Sigmoid colon (tissue), 7 donors: ENCODE results near the gene RHCG. TPM values are rescaled to one million over a fixed set of nuclear protein-coding genes. Genes with fewer than 3 reads are reported as not detected.

ENCODE experiments used
- DNase-seq: peaks from one replicate; pipeline ENCODE4 v3.0.0-alpha.2; 2019
- H3K27ac ChIP-seq, 4 donors: fragments of 200-600 bp; sonication (generic); one replicate each; pipeline ENCODE4 v1.5.1; 2016 to 2019; ENCODE audit warnings: mild to moderate bottlenecking in 1 of 4
- H3K27me3 ChIP-seq, 3 donors: fragments of 200-600 bp; sonication (generic); one replicate each; pipeline ENCODE4 v1.5.1; 2019; ENCODE audit warnings: mild to moderate bottlenecking in 1 of 3
- H3K36me3 ChIP-seq, 4 donors: fragments of 200-600 bp; sonication (generic); one replicate each; pipeline ENCODE4 v1.5.1; 2016 to 2019
- H3K4me1 ChIP-seq, 4 donors: fragments of 200-600 bp; sonication (generic); one replicate each; pipeline ENCODE4 v1.5.1; 2017 to 2019
- H3K4me3 ChIP-seq, 4 donors: fragments of 200-600 bp; sonication (generic); one replicate each; pipeline ENCODE4 v1.5.1; 2017 to 2019; ENCODE audit warnings: mild to moderate bottlenecking in 2 of 4, moderate library complexity in 1 of 4
- H3K9me3 ChIP-seq, 4 donors: fragments of 200-600 bp in 3 of 4; sonication (generic) in 3 of 4; one replicate each; pipeline versions ENCODE4 v1.5.1 to v1.6.1; 2013 to 2019
- EP300 ChIP-seq, 4 donors: sonication (generic); formaldehyde crosslinking; IDR thresholded peaks; one replicate each; pipeline ENCODE4 v1.6.1; 2017; ENCODE audit warnings: antibody characterized with exemption in 4 of 4
- POLR2A ChIP-seq, 2 donors: fragments of 450-650 bp; IDR thresholded peaks; one replicate each; pipeline ENCODE4 v1.6.1; 2016; ENCODE audit warnings: antibody characterized with exemption in 2 of 2, mild to moderate bottlenecking in 2 of 2, moderate library complexity in 2 of 2
- POLR2AphosphoS5 ChIP-seq, 4 donors: sonication (generic); formaldehyde crosslinking; IDR thresholded peaks; one replicate each; pipeline ENCODE4 v1.6.1; 2017; ENCODE audit warnings: antibody characterized with exemption in 4 of 4
- WGBS, 2 donors: extraction: QIAGEN DNeasy Blood & Tissue Kit; methylation state at CpG; one replicate each; pipeline ENCODE4 v1.1.7; 2013; 5-methylcytosine and 5-hydroxymethylcytosine counted together
- intact Hi-C: fragments of 100-400 bp; cut with DNase I; formaldehyde crosslinking; loops from one replicate; pipeline ENCODE4 v1.15.1; 2023
- polyA plus RNA-seq, 3 donors: library from polyadenylated mRNA; stranded (reverse); fragments of 200-250 nt; gene quantifications; one replicate each; pipeline ENCODE4 v1.2.3, GENCODE V29; 2013
- total RNA-seq, 4 donors: library from RNA; depleted of rRNA; stranded (reverse); fragments of >200 nt; gene quantifications; one replicate each; pipeline ENCODE4 v1.1.0, GENCODE V29; 2016
- TF ChIP-seq, protein P1 (sequence below), 4 experiments: fragments of 450-650 bp in 3 of 4; fragments of 200-600 bp in 1 of 4; IDR thresholded peaks; one replicate each; pipeline ENCODE4 v1.5.1; 2016 to 2019; ENCODE audit warnings: antibody characterized with exemption in 4 of 4, mild to moderate bottlenecking in 3 of 4, moderate library complexity in 2 of 4
- donor health status: healthy with polysubstance abuse.
- donor health status: Bipolar disorder and iron deficiency.
- donor health status: healthy.

The RHCG gene
- total and polyA plus RNA-seq, 7 donors, result 0.47 to 3.0 TPM; not detected in 5

DNA sequence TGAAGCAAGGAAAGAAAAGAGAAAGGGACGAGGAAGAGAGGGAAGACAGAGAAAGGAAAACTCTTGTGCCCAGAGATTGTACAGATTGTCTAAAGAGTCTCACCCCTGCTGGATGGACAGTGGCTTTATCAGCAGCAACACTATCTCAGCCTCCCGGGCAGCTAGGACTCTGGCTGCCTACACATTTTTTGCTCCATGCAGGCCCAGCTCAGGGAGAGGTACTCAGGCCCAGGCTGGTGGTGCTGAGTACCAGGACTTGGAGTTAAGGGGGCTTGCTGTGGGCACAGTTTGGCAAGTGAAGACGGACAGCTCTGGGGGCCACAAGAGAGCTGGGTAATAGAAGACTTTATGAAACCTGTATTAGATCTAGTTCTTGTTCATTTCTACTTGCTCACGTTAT, 19.1 kb upstream of the RHCG start:
- Histone ChIP-seq H3K4me3 (no peak overlapping the region), H3K36me3 (no peaks in the 10 kb centered on the region), H3K27me3 (peaks cover 0 to 4% (median 0%) of the 10 kb centered on the region in 3 donors), H3K27ac (no peak overlapping the region), H3K4me1 (no peaks in the 10 kb centered on the region), H3K9me3 (no peaks in the 10 kb centered on the region)
- intact Hi-C loops, result no loop called here
- DNase-seq, result no peak
- 77 to 85% methylated on average over 4 of the region's 4 CpGs for WGBS, 2 donors
- TF ChIP-seq POLR2AphosphoS5 (IDR thresholded peaks at IDR 0.05) (no peak), EP300 (IDR thresholded peaks at IDR 0.05) (no peak), POLR2A (IDR thresholded peaks at IDR 0.05) (no peak)
- TF ChIP-seq, protein P1, sequence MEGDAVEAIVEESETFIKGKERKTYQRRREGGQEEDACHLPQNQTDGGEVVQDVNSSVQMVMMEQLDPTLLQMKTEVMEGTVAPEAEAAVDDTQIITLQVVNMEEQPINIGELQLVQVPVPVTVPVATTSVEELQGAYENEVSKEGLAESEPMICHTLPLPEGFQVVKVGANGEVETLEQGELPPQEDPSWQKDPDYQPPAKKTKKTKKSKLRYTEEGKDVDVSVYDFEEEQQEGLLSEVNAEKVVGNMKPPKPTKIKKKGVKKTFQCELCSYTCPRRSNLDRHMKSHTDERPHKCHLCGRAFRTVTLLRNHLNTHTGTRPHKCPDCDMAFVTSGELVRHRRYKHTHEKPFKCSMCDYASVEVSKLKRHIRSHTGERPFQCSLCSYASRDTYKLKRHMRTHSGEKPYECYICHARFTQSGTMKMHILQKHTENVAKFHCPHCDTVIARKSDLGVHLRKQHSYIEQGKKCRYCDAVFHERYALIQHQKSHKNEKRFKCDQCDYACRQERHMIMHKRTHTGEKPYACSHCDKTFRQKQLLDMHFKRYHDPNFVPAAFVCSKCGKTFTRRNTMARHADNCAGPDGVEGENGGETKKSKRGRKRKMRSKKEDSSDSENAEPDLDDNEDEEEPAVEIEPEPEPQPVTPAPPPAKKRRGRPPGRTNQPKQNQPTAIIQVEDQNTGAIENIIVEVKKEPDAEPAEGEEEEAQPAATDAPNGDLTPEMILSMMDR (IDR thresholded peaks at IDR 0.05), result no peak

DNA sequence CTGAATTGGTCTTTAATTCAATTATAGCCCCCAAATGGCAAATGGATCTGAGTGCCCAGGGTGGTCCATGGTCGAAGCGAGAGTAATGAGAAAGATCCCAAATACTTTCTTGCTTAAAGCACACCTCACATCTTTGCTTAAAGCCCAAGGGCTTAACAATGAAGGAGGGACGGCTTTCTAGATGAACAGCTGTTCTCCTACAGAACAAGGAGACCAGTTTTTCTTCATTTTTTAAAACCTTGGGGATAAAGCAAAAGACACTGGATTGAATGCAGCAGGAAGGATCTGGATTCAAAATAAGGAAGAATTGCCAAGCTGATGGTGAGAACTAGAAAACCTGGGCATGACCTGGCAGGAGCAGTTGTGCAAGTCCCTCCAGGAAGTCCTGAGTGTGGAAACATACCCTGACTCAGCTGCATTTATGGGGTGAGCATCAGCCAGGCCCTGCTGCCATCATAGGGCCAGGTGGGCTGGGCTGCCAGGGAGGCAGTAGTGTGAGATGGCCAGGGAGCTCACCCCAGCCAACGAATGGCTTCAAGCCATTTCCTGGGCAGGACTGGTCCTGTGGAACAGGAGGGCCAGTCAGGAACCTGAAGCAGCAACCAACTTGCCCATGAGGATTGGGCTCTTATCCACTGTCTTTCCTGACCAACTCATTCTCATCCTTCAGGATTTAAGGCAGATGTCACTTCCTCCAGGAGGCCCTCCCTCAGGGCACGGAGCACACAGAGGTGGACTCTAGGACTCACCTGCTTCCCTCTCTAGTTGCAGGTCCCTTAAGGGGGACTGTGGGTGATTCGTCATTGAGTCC, 18.4 kb upstream of the RHCG start:
- intact Hi-C loops, result no loop called here
- Histone ChIP-seq H3K27ac (no peak overlapping the region), H3K27me3 (peaks cover 0 to 4% (median 0%) of the 10 kb centered on the region in 3 donors), H3K4me3 (no peak overlapping the region), H3K4me1 (no peaks in the 10 kb centered on the region), H3K36me3 (no peaks in the 10 kb centered on the region), H3K9me3 (no peaks in the 10 kb centered on the region)
- WGBS, 2 donors, result 73 to 81% methylated on average over 6 of the region's 6 CpGs
- no peak for TF ChIP-seq POLR2A (IDR thresholded peaks at IDR 0.05)
- TF ChIP-seq, protein P1 (IDR thresholded peaks at IDR 0.05), result no peak
- TF ChIP-seq EP300 (IDR thresholded peaks at IDR 0.05), result no peak
- TF ChIP-seq POLR2AphosphoS5 (IDR thresholded peaks at IDR 0.05), result no peak
- no peak for DNase-seq

DNA sequence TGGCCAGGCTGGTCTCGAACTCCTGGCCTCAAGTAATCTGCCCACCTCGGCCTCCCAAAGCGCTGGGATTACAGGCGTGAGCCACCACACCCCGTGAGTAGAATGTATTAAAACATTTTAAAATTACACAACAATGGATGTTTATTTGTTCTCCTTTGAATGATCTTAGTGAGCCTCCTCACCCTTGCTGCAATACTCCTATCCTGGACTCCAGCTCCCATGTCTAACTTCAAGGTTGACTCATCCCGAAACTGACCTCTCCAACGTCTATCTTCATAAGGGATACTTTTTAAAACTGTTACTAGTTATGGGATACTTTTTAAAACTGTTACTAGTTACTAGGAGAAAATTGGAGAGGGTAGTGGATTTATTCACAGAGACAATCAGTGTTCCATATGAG, 17.8 kb upstream of the RHCG start:
- Histone ChIP-seq H3K27ac (no peak overlapping the region), H3K27me3 (peaks cover 0 to 4% (median 0%) of the 10 kb centered on the region in 3 donors), H3K9me3 (no peaks in the 10 kb centered on the region), H3K4me1 (no peaks in the 10 kb centered on the region), H3K4me3 (no peak overlapping the region), H3K36me3 (no peaks in the 10 kb centered on the region)
- TF ChIP-seq, protein P1 (IDR thresholded peaks at IDR 0.05), result no peak
- TF ChIP-seq POLR2A (IDR thresholded peaks at IDR 0.05) (no peak), POLR2AphosphoS5 (IDR thresholded peaks at IDR 0.05) (no peak), EP300 (IDR thresholded peaks at IDR 0.05) (no peak)
- WGBS, 2 donors, result 79 to 88% methylated on average over 7 of the region's 7 CpGs
- DNase-seq, result no peak
- intact Hi-C loops, result no loop called here

DNA sequence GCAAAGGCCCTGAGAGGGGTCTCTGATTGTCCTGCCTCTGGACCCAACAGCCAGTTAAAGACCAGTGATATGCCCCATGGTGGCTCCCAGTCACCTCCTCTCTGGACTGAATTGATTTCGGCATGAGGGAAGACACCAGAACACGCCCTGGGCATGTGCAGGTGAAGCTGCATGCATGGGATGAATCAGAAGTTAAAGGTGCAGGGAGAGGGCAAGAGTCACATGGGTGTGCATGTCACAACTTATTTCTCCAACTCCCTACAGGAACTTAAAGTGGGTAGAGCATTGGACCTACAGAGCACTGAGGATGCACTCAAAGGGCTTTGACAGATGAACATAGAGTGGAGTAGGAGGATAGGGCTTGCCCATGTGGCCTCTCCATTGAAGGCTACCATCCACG, 16.9 kb upstream of the RHCG start:
- no peaks in the 10 kb centered on the region for H3K4me1 ChIP-seq
- H3K36me3 ChIP-seq, result no peaks in the 10 kb centered on the region
- H3K4me3 ChIP-seq, result no peak overlapping the region
- H3K9me3 ChIP-seq, result no peaks in the 10 kb centered on the region
- no peak for DNase-seq
- H3K27ac ChIP-seq, result no peak overlapping the region
- H3K27me3 ChIP-seq, result peaks cover 0 to 4% (median 0%) of the 10 kb centered on the region in 3 donors
- no peak for TF ChIP-seq EP300 (IDR thresholded peaks at IDR 0.05)
- 72 to 79% methylated on average over 3 of the region's 3 CpGs for WGBS, 2 donors
- intact Hi-C loops, result no loop called here

DNA sequence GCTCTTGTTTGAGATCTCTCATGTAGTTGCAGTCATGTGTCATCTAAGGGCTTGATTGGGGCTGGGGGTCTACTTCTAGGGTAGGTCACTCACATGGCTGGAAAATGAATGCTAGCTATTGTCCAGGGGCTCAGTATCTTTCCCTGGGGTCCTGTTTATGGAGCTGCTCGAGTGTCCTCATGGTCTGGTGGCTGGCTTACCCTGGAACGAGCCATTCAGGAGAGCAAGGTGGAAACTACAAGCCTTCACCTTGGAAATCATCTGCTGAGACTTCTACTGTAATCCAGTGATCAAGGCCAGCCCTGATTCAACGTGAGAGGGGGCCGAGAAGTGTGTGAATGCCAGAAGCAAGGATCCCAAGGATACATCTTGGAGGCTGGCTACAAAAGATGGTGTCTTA, 16.2 kb upstream of the RHCG start:
- H3K27ac ChIP-seq, result no peak overlapping the region
- H3K4me3 ChIP-seq, result no peak overlapping the region
- no peaks in the 10 kb centered on the region for H3K4me1 ChIP-seq
- H3K9me3 ChIP-seq, result no peaks in the 10 kb centered on the region
- H3K27me3 ChIP-seq, result peaks cover 0 to 4% (median 0%) of the 10 kb centered on the region in 3 donors
- no peak for DNase-seq
- WGBS, 2 donors, result 74 to 75% methylated on average over 4 of the region's 4 CpGs
- TF ChIP-seq POLR2A (IDR thresholded peaks at IDR 0.05), result no peak
- TF ChIP-seq, protein P1 (IDR thresholded peaks at IDR 0.05), result no peak
- no peak for TF ChIP-seq POLR2AphosphoS5 (IDR thresholded peaks at IDR 0.05)
- no peak for TF ChIP-seq EP300 (IDR thresholded peaks at IDR 0.05)
- no peaks in the 10 kb centered on the region for H3K36me3 ChIP-seq
- intact Hi-C loops, result no loop called here
